Keratinocyte (primary cell): ENCODE measurements around the gene SHE. TPM values are rescaled to one million over a fixed set of nuclear protein-coding genes. Genes with fewer than 3 reads are reported as not detected.

Experiments
- DNase-seq: peaks from one replicate; pipeline ENCODE4 v3.0.0-alpha.2; 2011; ENCODE audit warnings: low read depth, missing footprints, low spot score
- FAIRE-seq: peaks from 2 replicates; lab custom pipeline; 2011; peaks lifted over from hg19 to GRCh38; lab: Jason Lieb, UNC
- H2AFZ ChIP-seq: 2 replicates; pipeline ENCODE4 v1.6.0; 2012; ENCODE audit warnings: low read length, control low read depth, inconsistent platforms; ENCODE audit not compliant: control insufficient read depth
- H3K27ac ChIP-seq: 2 replicates; pipeline ENCODE4 v1.5.1; 2011; ENCODE audit warnings: low read length; ENCODE audit not compliant: control insufficient read depth, insufficient read depth
- H3K27me3 ChIP-seq: 3 replicates; pipeline ENCODE4 v1.6.0; 2011; ENCODE audit warnings: low read length; ENCODE audit not compliant: control insufficient read depth, insufficient read depth; ENCODE audit errors: extremely low read depth
- H3K36me3 ChIP-seq, 2 experiments: 2 replicates in 1 of 2; 3 replicates in 1 of 2; pipeline ENCODE4 v1.5.1; 2011; ENCODE audit warnings: low read length in 2 of 2, mild to moderate bottlenecking in 1 of 2; ENCODE audit not compliant: control insufficient read depth in 2 of 2, insufficient read depth in 2 of 2; ENCODE audit errors: extremely low read depth in 1 of 2
- H3K4me1 ChIP-seq: 3 replicates; pipeline ENCODE4 v1.5.1; 2011; ENCODE audit warnings: low read length; ENCODE audit not compliant: control insufficient read depth, insufficient read depth; ENCODE audit errors: extremely low read depth
- H3K4me2 ChIP-seq: 3 replicates; pipeline ENCODE4 v1.6.0; 2011; ENCODE audit warnings: low read depth, low read length; ENCODE audit not compliant: control insufficient read depth, insufficient read depth; ENCODE audit errors: extremely low read depth
- H3K4me3 ChIP-seq, 3 experiments: fragments of 200-600 bp in 1 of 3; sonication (generic) in 1 of 3; 2 replicates in 2 of 3; 3 replicates in 1 of 3; pipeline ENCODE4 v1.5.1; 2011 to 2016; ENCODE audit warnings: low read length in 3 of 3, mild to moderate bottlenecking in 3 of 3, control low read depth in 2 of 3, inconsistent platforms in 1 of 3, low read depth in 1 of 3, mixed read lengths in 1 of 3, mixed run types in 1 of 3, moderate library complexity in 1 of 3; ENCODE audit not compliant: control insufficient read depth in 2 of 3, insufficient read depth in 2 of 3; ENCODE audit errors: extremely low read depth in 1 of 3
- H3K79me2 ChIP-seq: 2 replicates; pipeline ENCODE4 v1.6.0; 2012; ENCODE audit warnings: low read length; ENCODE audit not compliant: control insufficient read depth, insufficient read depth
- H3K9ac ChIP-seq: 3 replicates; pipeline ENCODE4 v1.6.0; 2011; ENCODE audit warnings: low read length; ENCODE audit not compliant: control insufficient read depth, insufficient read depth; ENCODE audit errors: extremely low read depth
- H3K9me1 ChIP-seq: 3 replicates; pipeline ENCODE4 v1.6.0; 2011; ENCODE audit warnings: low read length; ENCODE audit not compliant: control insufficient read depth, insufficient read depth; ENCODE audit errors: extremely low read depth
- H3K9me3 ChIP-seq: 2 replicates; pipeline ENCODE4 v1.5.1; 2012; ENCODE audit warnings: low read depth, low read length; ENCODE audit not compliant: control insufficient read depth
- H4K20me1 ChIP-seq: 3 replicates; pipeline ENCODE4 v1.6.0; 2011; ENCODE audit warnings: low read length; ENCODE audit not compliant: control insufficient read depth, insufficient read depth; ENCODE audit errors: extremely low read depth
- EZH2 ChIP-seq: IDR thresholded peaks from one replicate; pipeline ENCODE4 v1.6.1; 2012; ENCODE audit warnings: inconsistent platforms, mild to moderate bottlenecking, low read length, moderate library complexity
- dilution Hi-C: fragments of 300-500 bp; cut with MboI; formaldehyde crosslinking; loops from one replicate; pipeline ENCODE4 v1.7.0; 2020; ENCODE audit warnings: low sequenced_read_pairs; ENCODE audit not compliant: extremely low pct_ligation_motif_present
- polyA plus RNA-seq, 5 experiments: library from polyadenylated mRNA; depleted of rRNA in 3 of 5; stranded (reverse) in 3 of 5; stranded (forward) in 1 of 5; unstranded in 1 of 5; fragments of >200 nt; gene quantifications; 1 replicate in 1 of 5; 2 replicates in 3 of 5; 3 replicates in 1 of 5; pipeline versions ENCODE4 v1.2.1 to v1.2.3, GENCODE V29; 2011 to 2012; ENCODE audit warnings: missing spikeins in 2 of 5, low read depth in 1 of 5, low replicate concordance in 1 of 5
- TF ChIP-seq, protein P1 (sequence below), 3 experiments: IDR thresholded peaks in 1 of 3; conservative IDR thresholded peaks in 1 of 3; optimal IDR thresholded peaks in 1 of 3; 2 replicates in 2 of 3; 3 replicates in 1 of 3; pipeline versions ENCODE3 to v1.5.1; 2011; ENCODE audit warnings: low read length in 3 of 3, mild to moderate bottlenecking in 3 of 3, moderate library complexity in 2 of 3, control low read depth in 1 of 3, inconsistent platforms in 1 of 3; ENCODE audit not compliant: insufficient read depth in 2 of 3; ENCODE audit errors: extremely low read depth in 1 of 3

Gene SHE
- polyA plus RNA-seq, 1 donor (not counting 4 experiments of a cell fraction or from before 2014, with no cell fraction given): 0.01 TPM

GRCh38 chr1:154492115-154492514 is 10.1 kb downstream of the SHE start:
- Histone ChIP-seq H3K9ac (no peak overlapping the region), H3K79me2 (no peaks in the 10 kb centered on the region), H3K27me3 (peaks cover 18% of the 10 kb centered on the region), H3K4me3 (no peak overlapping the region), H3K9me3 (no peaks in the 10 kb centered on the region), H3K4me1 (peaks cover 3% of the 10 kb centered on the region), H4K20me1 (no peaks in the 10 kb centered on the region), H3K36me3 (no peaks in the 10 kb centered on the region), H2AFZ (no peak overlapping the region), H3K4me2 (no peak overlapping the region), H3K9me1 (no peaks in the 10 kb centered on the region), H3K27ac (no peak overlapping the region)
- TF ChIP-seq, protein P1, sequence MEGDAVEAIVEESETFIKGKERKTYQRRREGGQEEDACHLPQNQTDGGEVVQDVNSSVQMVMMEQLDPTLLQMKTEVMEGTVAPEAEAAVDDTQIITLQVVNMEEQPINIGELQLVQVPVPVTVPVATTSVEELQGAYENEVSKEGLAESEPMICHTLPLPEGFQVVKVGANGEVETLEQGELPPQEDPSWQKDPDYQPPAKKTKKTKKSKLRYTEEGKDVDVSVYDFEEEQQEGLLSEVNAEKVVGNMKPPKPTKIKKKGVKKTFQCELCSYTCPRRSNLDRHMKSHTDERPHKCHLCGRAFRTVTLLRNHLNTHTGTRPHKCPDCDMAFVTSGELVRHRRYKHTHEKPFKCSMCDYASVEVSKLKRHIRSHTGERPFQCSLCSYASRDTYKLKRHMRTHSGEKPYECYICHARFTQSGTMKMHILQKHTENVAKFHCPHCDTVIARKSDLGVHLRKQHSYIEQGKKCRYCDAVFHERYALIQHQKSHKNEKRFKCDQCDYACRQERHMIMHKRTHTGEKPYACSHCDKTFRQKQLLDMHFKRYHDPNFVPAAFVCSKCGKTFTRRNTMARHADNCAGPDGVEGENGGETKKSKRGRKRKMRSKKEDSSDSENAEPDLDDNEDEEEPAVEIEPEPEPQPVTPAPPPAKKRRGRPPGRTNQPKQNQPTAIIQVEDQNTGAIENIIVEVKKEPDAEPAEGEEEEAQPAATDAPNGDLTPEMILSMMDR (optimal IDR thresholded peaks at IDR 0.05 in 1 of 3, IDR thresholded peaks at IDR 0.05 in 1 of 3, conservative IDR thresholded peaks at IDR 0.05 in 1 of 3; ENCODE audit: extremely low read depth in 1 of 3, insufficient read depth in 2 of 3, low read length in 3 of 3): no peak
- TF ChIP-seq EZH2: no peak
- dilution Hi-C loops: no loop called here
- FAIRE-seq (no peak), DNase-seq (no peak)

DNA sequence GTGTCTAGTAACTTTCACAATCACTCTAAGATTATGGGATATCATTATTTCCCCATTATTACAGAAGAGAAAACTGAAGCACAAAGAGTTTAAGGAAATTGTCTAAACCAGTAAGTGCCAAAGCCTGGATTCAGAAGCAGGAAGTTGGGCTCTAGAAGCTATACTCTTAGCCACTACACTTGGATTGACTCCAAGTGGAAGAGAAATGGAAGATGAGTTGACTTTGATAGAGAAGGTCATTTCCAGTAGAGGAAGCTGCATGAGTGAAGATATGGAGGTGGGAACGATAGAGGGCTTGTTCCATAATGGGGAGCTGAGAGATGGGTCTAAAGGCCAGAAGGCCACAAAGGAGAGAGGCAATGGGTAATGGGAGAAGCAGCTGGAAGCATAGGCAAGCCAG is 11.9 kb downstream of the SHE start:
- H3K9me1 ChIP-seq: no peaks in the 10 kb centered on the region
- no peak overlapping the region for H2AFZ ChIP-seq
- H3K36me3 ChIP-seq: no peaks in the 10 kb centered on the region
- H3K27me3 ChIP-seq: peaks cover 30% of the 10 kb centered on the region
- FAIRE-seq (no peak), DNase-seq (no peak)
- no peaks in the 10 kb centered on the region for H3K9me3 ChIP-seq
- H3K4me2 ChIP-seq: no peak overlapping the region
- no peaks in the 10 kb centered on the region for H3K4me1 ChIP-seq
- no peak overlapping the region for H3K27ac ChIP-seq
- dilution Hi-C loops: no loop called here
- no peak overlapping the region for H3K9ac ChIP-seq
- no peak overlapping the region for H3K4me3 ChIP-seq
- H4K20me1 ChIP-seq: no peaks in the 10 kb centered on the region
- TF ChIP-seq, protein P1 (optimal IDR thresholded peaks at IDR 0.05 in 1 of 3, IDR thresholded peaks at IDR 0.05 in 1 of 3, conservative IDR thresholded peaks at IDR 0.05 in 1 of 3; ENCODE audit: extremely low read depth in 1 of 3, insufficient read depth in 2 of 3, low read length in 3 of 3): no peak
- no peak for TF ChIP-seq EZH2
- H3K79me2 ChIP-seq: no peaks in the 10 kb centered on the region
